Measurements from ENCODE around the gene MST1.
A peak's percentile ranks its signal among the peaks of the same experiment; 100 is the strongest.

The MST1 gene

GRCh38 chr3:49689046-49689907 is at the start of gene MST1, which contains the start of gene RNF123:
TSS of gene MST1 (minus strand) at chr3:49689474. CDS start at chr3:49688691, 783 bp downstream.
TSS of gene RNF123 (plus strand) at chr3:49689557. CDS start at chr3:49691166, 1,609 bp downstream.
- peak; percentile 51 for DNase-seq (ENCODE audit: low read depth)

- DNase-seq (ENCODE audit: low read depth): no peak
These were observed 48.9 kb upstream of the MST1 start for GRCh38 chr3:49738067-49738713.

- no peak for DNase-seq (ENCODE audit: low read depth)
These were observed 45.5 kb upstream of the MST1 start for GRCh38 chr3:49734752-49735151.

GRCh38 chr3:49733551-49733950 is 44.3 kb upstream of the MST1 start:
- no peak for DNase-seq (ENCODE audit: low read depth)

GRCh38 chr3:49732597-49732996 is 43.3 kb upstream of the MST1 start:
- DNase-seq (ENCODE audit: low read depth): no peak

GRCh38 chr3:49729966-49730609 is 40.8 kb upstream of the MST1 start:
- DNase-seq (ENCODE audit: low read depth): no peak

- DNase-seq (ENCODE audit: low read depth): no peak
These were observed 38.7 kb upstream of the MST1 start for GRCh38 chr3:49727924-49728361.

- no peak for DNase-seq (ENCODE audit: low read depth)
These were observed 38.1 kb upstream of the MST1 start for GRCh38 chr3:49727154-49727923.

GRCh38 chr3:49725906-49726681 is 36.8 kb upstream of the MST1 start:
- DNase-seq (ENCODE audit: low read depth): no peak

- no peak for DNase-seq (ENCODE audit: low read depth)
These were observed 35.3 kb upstream of the MST1 start for GRCh38 chr3:49724586-49724985.

GRCh38 chr3:49723628-49724551 is 34.6 kb upstream of the MST1 start, which contains the start of gene GMPPB:
TSS of gene GMPPB (minus strand) at chr3:49723951. CDS start at chr3:49723726, 225 bp downstream.
- peak; percentile 83 for DNase-seq (ENCODE audit: low read depth)

- no peak for DNase-seq (ENCODE audit: low read depth)
These were observed 34.0 kb upstream of the MST1 start for GRCh38 chr3:49723296-49723627.

- no peak for DNase-seq (ENCODE audit: low read depth)
These were observed 33.6 kb upstream of the MST1 start for GRCh38 chr3:49722896-49723295.

- no peak for DNase-seq (ENCODE audit: low read depth)
These were observed 32.9 kb upstream of the MST1 start for GRCh38 chr3:49721896-49722781.

- DNase-seq (ENCODE audit: low read depth): no peak
These were observed 32.3 kb upstream of the MST1 start for GRCh38 chr3:49721596-49721895.

- no peak for DNase-seq (ENCODE audit: low read depth)
These were observed 31.8 kb upstream of the MST1 start for GRCh38 chr3:49720855-49721595.

- DNase-seq (ENCODE audit: low read depth): peak; percentile 60
These were observed 30.1 kb upstream of the MST1 start, which contains the start of gene AMIGO3 for GRCh38 chr3:49719214-49719884. TSS of gene AMIGO3 (minus strand) at chr3:49719684. CDS start at chr3:49719465, 219 bp downstream.

GRCh38 chr3:49718858-49719213 is 29.6 kb upstream of the MST1 start:
- no peak for DNase-seq (ENCODE audit: low read depth)

Measured in GM04503 (cell line).